Spleen (tissue), 7 donors: ENCODE data around the gene RBM4B.

Source experiments
- POLR2AphosphoS5 ChIP-seq, 3 donors: sonication (generic); formaldehyde crosslinking; IDR thresholded peaks; one replicate each; pipeline ENCODE4 v1.5.1; 2017; ENCODE audit warnings: antibody characterized with exemption in 3 of 3
- TF ChIP-seq, protein P1 (sequence below), 11 experiments: fragments of 200-600 bp in 7 of 11; fragments of 450-650 bp in 4 of 11; sonication (generic) in 4 of 11; IDR thresholded peaks in 8 of 11; conservative IDR thresholded peaks in 3 of 11; 1 replicate in 7 of 11; 2 replicates in 4 of 11; pipeline versions ENCODE4 v1.4.0 to v1.8.0; 2016 to 2021; ENCODE audit warnings: antibody characterized with exemption in 11 of 11, inconsistent platforms in 4 of 11, mild to moderate bottlenecking in 1 of 11
- donor health status: DM: no; HTN: no; CAD: no; lungs with moderate emphysema.
- donor health status: DM: no; HTN: no; CAD: no.
- donor health status: DM: no; HTN: no; CAD: no.

DNA sequence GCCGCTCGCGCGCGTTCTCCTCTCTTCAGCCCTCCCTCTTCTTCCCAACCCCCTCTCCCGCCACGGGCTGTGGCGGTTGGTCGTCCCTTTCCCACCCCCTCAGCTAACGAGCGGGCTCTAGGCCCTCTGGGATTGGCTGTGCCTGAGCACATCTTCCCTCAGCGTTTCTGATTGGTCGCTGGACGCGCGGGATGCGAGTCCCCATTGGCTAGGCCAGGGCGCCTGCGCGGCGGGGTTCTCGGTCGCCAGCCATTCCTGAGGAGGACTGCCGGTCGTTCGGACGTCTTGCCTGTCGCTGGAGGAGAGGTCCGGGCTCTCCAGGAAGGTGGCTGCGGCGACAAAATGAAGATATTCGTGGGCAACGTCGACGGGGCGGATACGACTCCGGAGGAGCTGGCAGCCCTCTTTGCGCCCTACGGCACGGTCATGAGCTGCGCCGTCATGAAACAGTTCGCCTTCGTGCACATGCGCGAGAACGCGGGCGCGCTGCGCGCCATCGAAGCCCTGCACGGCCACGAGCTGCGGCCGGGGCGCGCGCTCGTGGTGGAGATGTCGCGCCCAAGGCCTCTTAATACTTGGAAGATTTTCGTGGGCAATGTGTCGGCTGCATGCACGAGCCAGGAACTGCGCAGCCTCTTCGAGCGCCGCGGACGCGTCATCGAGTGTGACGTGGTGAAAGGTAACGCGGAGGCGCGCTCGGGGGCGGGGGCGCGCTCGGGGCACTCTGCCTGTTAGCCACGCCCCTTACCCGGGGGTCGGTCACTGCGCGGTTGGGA, 61.1 kb downstream of the RBM4B start, which contains the start of gene RBM14:
- TF ChIP-seq POLR2AphosphoS5 (IDR thresholded peaks at IDR 0.05): peak; percentile 100
- TF ChIP-seq, protein P1, sequence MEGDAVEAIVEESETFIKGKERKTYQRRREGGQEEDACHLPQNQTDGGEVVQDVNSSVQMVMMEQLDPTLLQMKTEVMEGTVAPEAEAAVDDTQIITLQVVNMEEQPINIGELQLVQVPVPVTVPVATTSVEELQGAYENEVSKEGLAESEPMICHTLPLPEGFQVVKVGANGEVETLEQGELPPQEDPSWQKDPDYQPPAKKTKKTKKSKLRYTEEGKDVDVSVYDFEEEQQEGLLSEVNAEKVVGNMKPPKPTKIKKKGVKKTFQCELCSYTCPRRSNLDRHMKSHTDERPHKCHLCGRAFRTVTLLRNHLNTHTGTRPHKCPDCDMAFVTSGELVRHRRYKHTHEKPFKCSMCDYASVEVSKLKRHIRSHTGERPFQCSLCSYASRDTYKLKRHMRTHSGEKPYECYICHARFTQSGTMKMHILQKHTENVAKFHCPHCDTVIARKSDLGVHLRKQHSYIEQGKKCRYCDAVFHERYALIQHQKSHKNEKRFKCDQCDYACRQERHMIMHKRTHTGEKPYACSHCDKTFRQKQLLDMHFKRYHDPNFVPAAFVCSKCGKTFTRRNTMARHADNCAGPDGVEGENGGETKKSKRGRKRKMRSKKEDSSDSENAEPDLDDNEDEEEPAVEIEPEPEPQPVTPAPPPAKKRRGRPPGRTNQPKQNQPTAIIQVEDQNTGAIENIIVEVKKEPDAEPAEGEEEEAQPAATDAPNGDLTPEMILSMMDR (IDR thresholded peaks at IDR 0.05 in 8 of 11, conservative IDR thresholded peaks at IDR 0.05 in 3 of 11): peak in 2 of 11 experiments; percentile 3 to 28
